GM19372 (cell line): Measurements from ENCODE around the gene KLHL35.
"Not testable (repeated sequence)": the region's sequence is repeated elsewhere in the genome, so short reads cannot be mapped to it uniquely, and the experiment has no call there.

Experiments
- ATAC-seq: cut with Tn5 transposase; IDR thresholded peaks from one replicate; pipeline ENCODE4 v1.9.1; 2021; ENCODE audit warnings: mild to moderate bottlenecking, low read depth, moderate library complexity; ENCODE audit not compliant: unreplicated experiment

Gene KLHL35

GRCh38 chr11:75398906-75399305, 34.1 kb downstream of the KLHL35 start:
- no peak for ATAC-seq

GRCh38 chr11:75394085-75394840, 38.7 kb downstream of the KLHL35 start:
- ATAC-seq = no peak

- ATAC-seq = no peak
These were observed 43.1 kb downstream of the KLHL35 start for GRCh38 chr11:75389925-75390324.

GRCh38 chr11:75389276-75389605, 43.8 kb downstream of the KLHL35 start:
- no peak for ATAC-seq

- no peak for ATAC-seq
These were observed 44.4 kb downstream of the KLHL35 start for GRCh38 chr11:75388386-75389275.

GRCh38 chr11:75387736-75388294, 45.2 kb downstream of the KLHL35 start:
- ATAC-seq = no peak

- ATAC-seq = no peak
These were observed 45.9 kb downstream of the KLHL35 start for GRCh38 chr11:75386942-75387630.

GRCh38 chr11:75384438-75385080, 48.4 kb downstream of the KLHL35 start:
- ATAC-seq = no peak

- ATAC-seq = no peak
These were observed 49.8 kb downstream of the KLHL35 start for GRCh38 chr11:75383246-75383645.

- no peak for ATAC-seq
These were observed 52.1 kb downstream of the KLHL35 start for GRCh38 chr11:75380716-75381420.

GRCh38 chr11:75380245-75380644, 52.8 kb downstream of the KLHL35 start:
- ATAC-seq = no peak

GRCh38 chr11:75378776-75379175, 54.2 kb downstream of the KLHL35 start:
- ATAC-seq = not testable (repeated sequence)

- ATAC-seq = no peak
These were observed 56.8 kb downstream of the KLHL35 start for GRCh38 chr11:75376175-75376574.

- ATAC-seq = no peak
These were observed 57.4 kb downstream of the KLHL35 start for GRCh38 chr11:75375626-75376025.

- no peak for ATAC-seq
These were observed 58.4 kb downstream of the KLHL35 start for GRCh38 chr11:75374646-75375045.

- no peak for ATAC-seq
These were observed 59.8 kb downstream of the KLHL35 start for GRCh38 chr11:75373201-75373600.
